HEK293 (cell line): ENCODE measurements around the gene STK16.

Source experiments
- CTCF ChIP-seq: fragments of 450-650 bp; formaldehyde crosslinking; IDR thresholded peaks from 2 replicates; pipeline ENCODE4 v1.5.1; 2016; ENCODE audit warnings: missing biosample characterization, missing genetic modification characterization
- GLI2 ChIP-seq: fragments of 450-650 bp; formaldehyde crosslinking; IDR thresholded peaks from 2 replicates; pipeline ENCODE4; 2017; ENCODE audit warnings: missing biosample characterization, missing genetic modification characterization, low read depth, borderline replicate concordance
- IKZF3 ChIP-seq: fragments of 450-650 bp; IDR thresholded peaks from 2 replicates; pipeline ENCODE4 v1.5.0; 2018; ENCODE audit warnings: missing biosample characterization, mild to moderate bottlenecking, missing genetic modification characterization, moderate library complexity
- KLF10 ChIP-seq: fragments of 450-650 bp; IDR thresholded peaks from 2 replicates; pipeline ENCODE4 v1.5.1; 2018; ENCODE audit warnings: missing biosample characterization, mild to moderate bottlenecking, missing genetic modification characterization
- PBX3 ChIP-seq: sonication (generic); formaldehyde crosslinking; IDR thresholded peaks from 2 replicates; pipeline ENCODE4 v1.8.1; 2022; ENCODE audit warnings: mild to moderate bottlenecking, moderate library complexity, missing genetic modification reagents
- SCRT2 ChIP-seq: fragments of 450-650 bp; formaldehyde crosslinking; IDR thresholded peaks from 2 replicates; pipeline ENCODE4 v1.5.1; 2016; ENCODE audit warnings: missing biosample characterization, missing genetic modification characterization
- YY1 ChIP-seq: fragments of 450-650 bp; formaldehyde crosslinking; IDR thresholded peaks from 2 replicates; pipeline ENCODE4 v1.5.1; 2018; ENCODE audit warnings: missing biosample characterization, missing genetic modification characterization
- ZNF518A ChIP-seq: fragments of 450-650 bp; formaldehyde crosslinking; conservative IDR thresholded peaks from 2 replicates; pipeline ENCODE4 v1.5.1; 2016; ENCODE audit warnings: low read depth, missing biosample characterization, missing genetic modification characterization

GRCh38 chr2:219204425-219205164 lies 40.7 kb upstream of the STK16 start:
- TF ChIP-seq CTCF (tag by site-specific recombination) (no peak), GLI2 (no peak), ZNF518A (tag by site-specific recombination) (no peak), YY1 (tag by site-specific recombination) (no peak), KLF10 (tag by site-specific recombination) (no peak), SCRT2 (tag by site-specific recombination) (no peak), IKZF3 (tag by site-specific recombination) (no peak), PBX3 (CRISPR knock-in tag) (no peak)
